HG03097 (cell line): ENCODE data around the gene STIM1.
A peak's percentile ranks its signal among the peaks of the same experiment; 100 is the strongest.

ENCODE experiments used
- ATAC-seq: cut with Tn5 transposase; IDR thresholded peaks from one replicate; pipeline ENCODE4 v1.9.1; 2021; ENCODE audit not compliant: unreplicated experiment, low FRiP score

The STIM1 gene

DNA sequence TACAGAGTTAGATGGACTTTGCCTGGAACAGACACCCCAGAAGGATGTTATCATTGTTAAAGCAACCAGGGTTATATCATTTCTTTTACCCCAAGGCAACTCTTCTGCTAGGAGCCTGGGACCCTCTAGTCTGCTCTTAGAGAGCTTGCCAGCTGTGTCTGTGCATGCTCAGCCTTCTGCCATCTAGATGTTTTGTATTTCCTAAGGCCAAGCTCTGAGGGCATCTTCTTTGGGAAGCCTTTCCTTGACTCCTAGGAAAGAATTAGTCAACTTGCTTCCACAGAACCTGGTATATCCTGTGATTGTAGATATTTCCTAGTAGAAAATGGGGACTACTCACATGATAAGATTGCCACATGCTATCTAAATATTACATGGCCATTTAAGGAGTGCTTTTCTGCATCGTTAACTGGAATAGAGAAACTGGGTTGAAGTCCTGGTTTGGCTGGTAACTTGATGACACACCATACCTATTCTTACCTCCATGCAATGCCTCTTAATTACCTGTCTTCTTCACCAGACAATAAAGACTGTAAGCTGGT is 87.6 kb downstream of the STIM1 start:
- no peak for ATAC-seq

DNA sequence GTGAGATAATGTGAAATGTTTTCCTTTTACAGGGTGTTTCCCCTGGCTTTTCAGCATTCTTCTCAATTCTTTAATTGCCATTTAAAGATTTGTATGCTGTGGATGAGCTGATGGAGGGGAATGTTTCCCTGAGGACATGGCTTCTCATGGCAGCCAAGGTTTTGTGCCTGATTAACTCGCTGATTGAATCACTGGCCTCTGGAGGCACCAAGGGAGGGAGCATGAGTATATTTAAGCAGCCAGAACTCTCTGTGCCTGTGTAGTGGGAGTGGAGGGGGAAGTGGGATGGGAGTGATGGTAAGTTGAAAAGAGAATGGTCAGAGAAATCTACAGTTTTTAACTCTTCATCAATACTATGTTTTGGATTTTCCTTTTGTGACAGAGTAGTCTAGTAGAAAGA is 88.7 kb downstream of the STIM1 start:
- ATAC-seq = no peak

DNA sequence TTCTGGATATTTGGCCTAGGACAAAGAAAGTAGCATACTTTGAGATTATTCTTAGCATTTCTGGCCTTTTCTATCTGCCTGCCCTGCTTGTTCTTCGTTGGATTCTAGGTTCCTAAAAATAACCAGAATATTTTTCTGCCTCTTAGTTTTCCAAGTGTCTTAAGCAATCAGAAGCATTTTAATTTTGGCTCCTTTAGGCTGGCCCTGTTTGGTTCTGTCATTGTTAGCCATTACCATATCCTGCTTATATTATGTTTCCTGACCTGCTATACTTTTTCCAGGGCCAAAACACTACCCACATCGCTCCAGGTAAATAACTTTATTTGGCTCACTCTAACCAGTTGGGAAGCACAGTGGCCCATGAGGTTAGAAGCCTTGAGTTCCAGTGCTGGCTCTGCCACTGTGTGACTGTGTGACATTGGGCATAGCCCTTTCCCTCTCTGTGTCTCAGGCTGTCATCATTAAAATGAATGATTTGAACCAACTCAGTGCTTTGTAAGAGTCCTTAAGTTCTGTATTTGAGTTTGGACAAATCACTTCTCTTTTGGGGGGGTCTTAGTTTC is 91.1 kb downstream of the STIM1 start:
- peak; percentile 3 for ATAC-seq

DNA sequence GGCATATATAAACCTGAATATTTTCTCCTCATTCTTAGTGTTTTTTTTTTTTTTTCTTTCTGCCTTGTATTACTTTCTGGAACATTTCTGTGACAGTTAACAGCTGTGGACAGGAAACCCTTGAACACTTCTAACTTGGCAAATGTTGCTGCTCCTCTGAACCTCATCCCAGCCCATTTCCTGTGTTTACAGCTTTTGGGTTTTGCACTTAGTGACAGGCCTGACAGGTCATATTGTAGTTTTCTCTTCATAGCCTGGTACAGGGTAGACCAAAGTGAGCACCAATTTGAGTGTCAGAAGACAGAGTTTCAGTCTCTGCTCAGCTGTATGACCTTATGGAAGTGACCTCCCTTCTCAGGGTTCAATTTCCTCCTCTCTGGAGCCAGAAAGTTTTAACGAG is 91.6 kb downstream of the STIM1 start:
- ATAC-seq = peak; percentile 72

DNA sequence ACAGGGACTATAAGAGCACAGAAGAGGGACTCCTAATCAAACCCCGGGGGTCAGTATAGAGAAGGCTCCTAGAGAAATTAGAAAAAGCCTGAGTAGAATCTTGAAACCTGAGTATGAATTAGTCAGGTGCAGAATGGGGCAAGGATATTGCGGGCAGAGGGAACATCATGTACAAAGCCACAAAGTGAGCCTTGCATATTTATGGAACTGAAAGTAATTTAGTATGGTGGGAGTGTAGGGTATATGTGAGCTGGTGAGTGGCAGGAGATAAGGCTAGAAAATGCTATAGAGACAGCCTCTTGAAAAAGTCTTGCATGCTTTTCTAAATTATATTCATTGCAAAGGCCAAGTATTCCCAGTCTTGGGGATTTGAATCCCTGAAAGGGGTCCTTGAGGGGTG is 93.7 kb downstream of the STIM1 start:
- ATAC-seq = peak; percentile 54

DNA sequence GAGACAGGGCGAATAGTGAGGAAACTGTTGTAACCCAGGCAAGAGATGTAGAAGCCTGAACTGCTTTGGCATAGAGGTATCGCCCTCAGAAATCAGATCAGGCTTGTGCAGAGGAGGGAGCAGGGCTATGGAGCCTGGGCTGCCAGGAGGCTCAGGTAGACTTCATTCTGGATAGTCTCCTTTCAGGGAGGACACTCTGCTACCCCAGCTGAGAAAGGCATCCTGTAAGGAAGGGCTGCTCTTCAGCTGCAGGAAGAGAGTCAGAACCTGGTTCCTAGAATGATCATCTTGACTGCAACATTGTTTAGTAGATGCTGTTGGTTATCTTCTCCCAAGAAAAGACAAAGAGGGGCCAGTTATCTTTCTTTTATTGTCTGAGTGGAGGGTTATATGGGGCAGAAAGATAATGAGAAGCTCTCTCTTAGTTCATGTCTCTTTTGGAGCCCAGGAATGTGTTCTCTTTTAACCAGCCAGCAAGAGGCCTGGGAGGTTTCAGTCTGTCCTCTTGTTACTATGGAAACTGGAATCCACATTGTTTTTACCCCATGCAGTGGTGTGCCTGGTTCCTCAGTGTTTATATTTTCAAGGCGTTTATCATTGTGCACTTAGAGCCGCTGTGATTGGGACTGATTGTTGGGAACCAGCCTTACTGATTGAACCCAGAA is 95.7 kb downstream of the STIM1 start:
- no peak for ATAC-seq

DNA sequence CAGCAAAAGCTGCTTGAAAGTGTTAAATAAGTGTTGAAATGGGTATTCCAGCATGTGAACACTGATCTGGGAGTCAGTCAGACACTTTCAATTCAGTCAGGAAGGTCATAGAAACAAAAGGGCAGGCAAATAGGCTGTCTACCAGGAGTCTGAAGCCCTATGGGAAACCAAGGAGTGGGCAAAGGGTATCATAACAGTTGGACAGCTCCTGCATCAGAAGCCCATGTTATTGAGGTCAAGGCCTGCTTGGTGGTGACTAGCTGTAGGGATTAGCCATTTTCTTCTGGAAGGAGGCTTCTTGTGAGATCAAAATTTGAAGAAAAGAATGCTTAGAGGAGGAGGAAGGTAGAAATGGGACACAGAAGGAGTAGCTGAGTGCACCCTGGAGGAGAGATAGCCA is 97.3 kb downstream of the STIM1 start:
- ATAC-seq = no peak

DNA sequence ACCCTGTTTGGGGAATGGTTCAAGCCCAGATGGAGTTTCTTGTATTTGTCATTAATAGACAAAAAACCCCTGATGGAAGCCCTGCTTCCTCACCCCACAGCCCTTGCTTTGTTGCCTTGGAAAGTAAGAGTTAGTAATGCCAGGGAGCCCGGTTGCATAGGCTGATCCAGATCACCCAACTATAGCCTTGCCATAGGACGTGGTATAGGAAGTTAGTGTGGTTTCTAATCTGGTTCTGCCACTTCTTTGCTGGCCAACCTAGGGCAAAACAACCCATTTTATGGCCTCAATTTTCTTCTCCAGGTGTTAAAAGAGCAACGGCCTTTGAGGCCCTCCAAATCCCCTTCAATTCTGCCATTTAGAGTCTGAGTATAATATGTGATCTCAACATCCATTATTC is 97.9 kb downstream of the STIM1 start:
- ATAC-seq = no peak

DNA sequence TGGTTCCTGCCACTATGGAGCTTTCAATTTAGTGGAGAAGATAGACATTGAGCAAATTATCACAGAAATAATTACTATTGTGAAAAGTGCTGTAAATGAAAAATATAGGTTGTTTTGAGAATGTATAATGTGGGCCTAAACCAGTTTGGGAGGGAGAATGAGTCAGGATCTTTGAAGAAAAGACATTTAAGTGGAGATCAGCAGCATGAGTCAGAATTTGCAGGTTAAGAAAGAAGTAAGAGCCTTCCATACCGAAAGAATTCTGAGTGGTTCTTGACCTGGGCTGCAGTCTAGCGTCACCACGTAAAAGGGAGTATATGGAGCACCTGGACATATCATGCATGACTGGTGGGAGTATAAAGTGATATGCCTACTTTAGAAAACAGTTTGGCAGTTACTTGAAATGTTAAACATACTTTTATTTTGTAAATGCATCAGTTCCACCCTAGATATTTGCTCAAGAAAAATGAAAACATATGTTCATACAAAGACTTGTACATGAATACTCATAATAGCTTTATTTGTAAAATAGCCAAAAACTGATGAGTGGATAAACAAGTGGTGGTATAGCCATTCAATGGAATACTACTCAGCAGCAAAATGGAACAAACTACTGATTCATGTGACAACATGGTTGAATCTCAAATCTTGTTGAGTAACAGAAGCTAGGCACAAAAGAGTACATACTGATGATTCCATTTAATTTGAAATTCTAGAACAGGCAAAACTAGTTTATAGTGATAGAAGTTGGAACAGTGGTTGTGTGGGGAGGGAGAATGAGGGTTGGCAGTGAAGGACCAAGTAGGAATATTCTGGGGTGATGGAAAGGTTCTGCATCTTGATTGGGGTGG is 99.2 kb downstream of the STIM1 start:
- no peak for ATAC-seq

DNA sequence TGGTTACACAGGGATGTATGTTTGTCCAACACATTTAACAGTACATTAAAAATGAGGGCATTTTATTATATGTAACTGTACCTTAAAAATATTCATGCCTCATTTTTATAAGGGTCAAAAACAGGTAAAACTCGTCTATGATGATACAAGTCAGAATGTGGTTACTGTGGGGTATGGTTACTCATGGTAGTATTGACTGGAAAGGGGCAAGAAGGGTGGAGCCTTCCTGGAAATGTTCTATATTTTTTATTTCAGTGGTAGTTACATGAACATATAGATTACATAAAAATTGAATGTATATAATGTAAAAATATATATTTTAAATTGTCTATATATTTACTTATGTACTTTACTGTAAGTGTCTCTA is 99.8 kb downstream of the STIM1 start:
- no peak for ATAC-seq

DNA sequence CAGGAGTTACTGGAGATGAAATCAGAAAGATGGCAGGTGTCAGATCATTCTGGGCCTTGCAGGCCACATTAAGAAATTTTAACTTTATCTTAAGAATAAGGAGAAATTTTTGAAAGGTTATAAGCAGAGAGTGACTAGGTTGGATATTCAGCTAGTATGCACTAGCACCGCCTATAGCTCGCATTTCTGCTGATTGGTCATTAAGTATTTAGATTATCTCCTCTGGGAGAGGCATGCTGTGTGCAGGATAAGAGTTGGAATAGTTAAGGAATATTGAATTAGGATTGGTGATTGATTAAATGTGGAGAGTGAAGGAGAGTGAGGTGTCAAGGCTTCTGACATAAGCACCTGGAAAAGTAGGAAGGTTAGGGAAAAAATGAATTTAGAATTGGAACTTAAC is 100.6 kb downstream of the STIM1 start:
- no peak for ATAC-seq

DNA sequence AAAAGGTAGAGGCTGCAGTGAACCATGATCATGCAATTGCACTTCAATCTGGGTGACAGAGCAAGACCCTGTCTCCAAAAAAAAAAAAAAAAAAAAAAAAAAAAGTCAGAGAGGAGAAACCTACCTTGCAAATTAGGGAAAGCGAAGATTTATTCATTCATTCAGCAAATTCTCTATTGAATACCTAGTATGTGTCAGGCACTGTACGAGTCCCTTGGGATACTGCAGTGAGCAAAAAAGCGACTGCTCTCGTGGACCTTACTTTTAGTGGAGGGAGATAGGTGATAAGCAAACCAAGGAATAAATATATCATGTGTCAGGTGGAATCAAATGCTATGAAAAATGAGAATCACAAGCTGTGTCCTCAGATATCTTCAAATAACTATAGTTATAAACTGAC is 101.3 kb downstream of the STIM1 start:
- no peak for ATAC-seq

DNA sequence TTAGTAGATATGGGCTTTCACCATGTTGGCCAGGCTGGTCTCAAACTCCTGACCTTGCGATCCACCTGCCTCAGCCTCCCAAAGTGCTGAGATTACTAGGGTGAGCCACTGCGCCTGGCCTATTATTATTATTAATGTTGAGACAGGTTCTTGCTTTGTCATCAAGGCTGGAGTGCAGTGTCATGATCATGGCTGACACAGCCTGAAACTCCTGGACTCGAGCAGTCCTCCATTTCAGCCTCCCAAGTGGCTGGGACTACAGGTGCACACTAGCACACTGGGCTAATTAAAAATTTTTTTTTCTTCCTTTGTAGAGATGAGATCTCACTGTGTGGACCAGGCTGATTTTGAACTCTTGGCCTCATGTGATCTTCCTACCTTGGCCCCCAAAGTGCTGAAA is 102.0 kb downstream of the STIM1 start:
- ATAC-seq = no peak

DNA sequence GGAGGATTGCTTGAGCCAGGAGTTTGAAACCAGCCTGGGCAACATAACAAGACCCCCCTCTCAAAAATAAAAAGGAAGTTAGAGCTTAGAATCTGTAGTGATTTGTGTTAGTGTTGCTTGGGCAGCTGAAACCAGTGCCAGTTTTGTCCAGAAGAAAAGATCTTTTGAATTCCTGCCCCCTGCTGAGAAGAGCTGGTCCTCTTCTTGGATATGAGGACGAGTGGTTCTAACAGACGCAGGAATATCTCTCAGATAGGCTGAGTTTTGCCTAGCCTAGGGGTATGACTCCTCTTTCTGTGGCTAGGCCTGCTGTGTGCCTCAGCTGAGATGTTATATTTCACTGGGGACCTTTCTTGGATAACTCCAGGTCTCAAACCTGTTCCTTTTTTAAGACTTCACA is 102.8 kb downstream of the STIM1 start:
- ATAC-seq = no peak

DNA sequence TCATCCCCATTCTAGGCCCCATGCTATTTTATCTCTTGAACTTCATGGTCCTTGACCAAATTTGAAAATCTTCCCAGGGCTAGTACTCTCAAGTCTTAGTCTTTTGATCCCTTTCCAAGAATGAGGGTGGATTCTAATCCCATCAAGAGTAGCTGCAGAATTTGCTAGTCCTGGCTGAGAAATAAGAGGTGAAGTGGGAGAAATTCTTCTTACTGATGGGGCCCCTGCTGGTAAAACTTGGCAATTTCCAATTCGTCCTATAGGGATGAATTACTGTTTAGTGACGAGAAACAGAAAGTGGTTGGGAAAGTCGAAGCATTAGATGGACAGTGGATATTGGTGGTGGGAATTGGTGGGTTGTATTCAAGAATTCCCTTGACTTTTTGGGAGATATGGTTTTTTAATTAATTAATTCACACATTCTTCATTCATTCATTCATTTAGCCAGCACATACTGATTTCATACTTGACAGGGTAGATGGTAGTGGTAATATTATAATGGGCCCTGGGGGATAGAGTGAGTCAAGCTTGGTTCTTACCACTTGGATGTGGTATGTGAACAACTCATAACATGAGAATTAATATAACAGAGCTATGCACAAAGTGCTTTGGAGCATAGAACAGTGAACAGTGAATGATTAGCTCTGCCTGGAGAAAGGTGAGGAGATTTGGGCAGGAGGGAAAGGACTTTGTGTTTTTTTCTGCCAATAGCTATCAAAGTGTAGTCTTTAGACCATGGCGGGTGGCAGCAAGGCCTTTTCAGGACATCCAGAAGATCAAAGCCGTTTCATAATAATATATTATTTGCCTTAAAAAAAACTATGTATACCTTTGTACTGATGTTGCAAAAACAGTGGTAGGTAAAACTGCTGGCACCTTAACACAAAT is 103.8 kb downstream of the STIM1 start:
- no peak for ATAC-seq

DNA sequence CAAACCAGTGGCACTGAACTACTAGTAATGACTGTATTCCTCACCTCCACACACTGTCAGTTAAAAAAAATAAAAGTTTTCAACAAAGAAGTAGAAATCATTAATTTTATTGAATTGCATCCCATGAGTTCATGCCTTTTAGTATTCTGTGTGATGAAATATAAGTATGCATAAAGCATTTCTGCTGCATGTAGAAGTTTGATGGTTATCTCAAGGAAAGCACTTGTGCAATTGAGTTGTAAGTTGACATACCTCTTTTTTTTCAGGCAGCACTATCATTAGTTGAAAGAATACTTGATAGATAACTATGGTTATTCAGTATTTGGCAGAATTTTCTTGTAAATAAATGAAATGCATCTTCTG is 104.4 kb downstream of the STIM1 start:
- no peak for ATAC-seq

DNA sequence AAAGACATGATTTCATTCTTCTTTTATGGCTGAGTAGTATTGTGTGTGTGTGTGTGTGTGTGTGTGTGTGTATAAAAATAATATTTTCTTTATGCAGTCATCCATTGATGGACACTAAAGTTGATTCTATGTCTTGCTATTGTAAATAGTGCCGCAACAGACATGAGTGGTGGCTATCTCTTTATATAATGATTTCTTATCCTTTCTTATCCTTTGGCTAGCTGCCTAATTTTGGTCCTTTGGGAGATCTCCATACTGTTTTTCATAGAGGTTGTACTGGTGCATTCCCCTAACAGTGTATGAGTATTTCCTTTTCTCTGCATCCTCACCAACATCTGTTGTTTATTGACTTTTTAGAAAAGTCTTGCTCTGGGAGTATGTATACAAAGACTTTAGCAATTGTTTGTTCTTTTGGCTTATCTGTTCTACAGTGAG is 107.0 kb downstream of the STIM1 start:
- ATAC-seq = no peak

DNA sequence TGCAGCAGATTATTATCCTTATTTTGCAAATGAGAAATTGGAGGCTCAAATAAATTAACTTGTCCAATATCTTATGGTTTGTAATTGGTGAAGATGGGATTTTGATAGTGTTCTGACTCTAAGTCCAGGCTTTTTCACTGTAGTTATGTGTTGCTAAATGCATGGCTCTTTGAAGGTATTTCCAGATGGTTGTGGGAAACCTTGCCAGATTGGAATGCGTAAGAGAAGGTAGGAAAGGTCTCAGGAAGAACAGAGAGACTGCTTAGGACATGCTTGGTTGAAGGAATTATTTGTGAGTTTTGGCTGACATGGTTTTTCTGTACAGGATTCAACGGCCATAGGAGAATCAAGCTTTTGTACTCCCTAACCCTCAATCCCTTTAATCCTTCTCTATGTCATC is 108.6 kb downstream of the STIM1 start:
- ATAC-seq = no peak

DNA sequence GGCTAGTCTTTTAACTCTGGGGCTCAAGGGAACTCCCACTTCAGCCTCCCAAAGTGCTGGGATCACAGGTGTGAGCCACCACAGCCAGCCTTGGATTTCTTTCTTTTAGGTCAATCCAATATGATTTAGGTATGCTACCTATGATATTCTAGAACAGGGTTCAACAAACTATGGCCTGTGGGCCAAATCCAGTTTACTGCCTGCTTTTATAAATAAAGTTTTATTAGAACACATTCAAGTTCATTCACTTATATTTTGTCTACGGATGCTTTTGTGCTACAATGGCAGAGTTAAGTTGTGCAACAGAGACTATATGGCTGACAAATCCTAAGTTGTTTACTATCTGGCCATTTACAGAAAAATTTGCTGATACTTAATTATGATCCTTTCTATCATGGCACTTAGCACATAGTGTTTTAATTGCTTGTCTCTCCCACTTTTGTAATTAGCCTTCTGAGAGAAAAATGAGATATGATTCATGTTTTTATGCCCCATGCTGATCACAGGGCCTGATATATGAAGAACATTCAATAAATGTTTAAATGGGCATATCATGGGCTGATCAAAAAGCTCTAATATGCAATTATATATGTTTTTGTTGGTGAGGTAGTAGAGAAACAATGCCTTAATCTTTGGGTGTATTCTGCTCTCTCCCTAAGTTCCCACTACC is 109.6 kb downstream of the STIM1 start:
- no peak for ATAC-seq

DNA sequence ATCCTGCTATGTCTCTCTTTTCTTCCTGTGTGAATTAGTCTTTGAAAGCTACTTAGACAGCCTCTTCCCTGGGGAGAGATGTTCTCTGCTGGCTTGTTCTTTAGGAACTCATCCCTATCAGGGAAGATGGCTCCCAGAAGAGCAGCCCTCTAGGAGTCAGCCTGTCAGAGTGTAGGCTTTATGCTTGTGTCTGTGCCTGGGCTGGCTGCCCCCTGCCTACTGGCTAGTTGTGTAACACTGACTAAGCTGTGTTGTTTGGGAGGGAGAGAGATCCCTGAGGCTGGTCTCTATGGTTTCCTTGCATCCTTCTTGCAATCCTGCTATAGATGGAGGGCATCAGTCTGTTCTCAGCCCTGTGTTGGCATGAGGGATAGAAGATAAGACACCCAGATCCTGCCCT is 112.2 kb downstream of the STIM1 start:
- ATAC-seq = no peak
